Suprapubic skin (tissue), 4 donors: Measurements from ENCODE around the gene RAD9B. TPM values are rescaled to one million over a fixed set of nuclear protein-coding genes. Genes with fewer than 3 reads are reported as not detected.

Experiments
- DNase-seq, 2 donors: peaks; one replicate each; pipeline ENCODE4 v3.0.0-alpha.2; 2019; ENCODE audit warnings: low spot score in 2 of 2
- H3K27ac ChIP-seq: fragments of 200-600 bp; sonication (generic); one replicate; pipeline ENCODE4 v1.5.1; 2019
- H3K27me3 ChIP-seq: fragments of 200-600 bp; sonication (generic); one replicate; pipeline ENCODE4 v1.5.1; 2019
- H3K36me3 ChIP-seq: fragments of 200-600 bp; sonication (generic); one replicate; pipeline ENCODE4 v1.5.1; 2019
- H3K4me1 ChIP-seq: fragments of 200-600 bp; sonication (generic); one replicate; pipeline ENCODE4 v1.5.1; 2019
- H3K4me3 ChIP-seq: fragments of 200-600 bp; sonication (generic); one replicate; pipeline ENCODE4 v1.5.1; 2019; ENCODE audit warnings: mild to moderate bottlenecking
- H3K9me3 ChIP-seq: fragments of 200-600 bp; sonication (generic); one replicate; pipeline ENCODE4 v1.5.1; 2019
- EP300 ChIP-seq: sonication (generic); formaldehyde crosslinking; IDR thresholded peaks from one replicate; pipeline ENCODE4 v1.6.1; 2017; ENCODE audit warnings: antibody characterized with exemption
- POLR2A ChIP-seq, 2 donors: fragments of 450-650 bp; IDR thresholded peaks; one replicate each; pipeline ENCODE4 v1.6.1; 2017; ENCODE audit warnings: antibody characterized with exemption in 2 of 2, mild to moderate bottlenecking in 2 of 2, moderate library complexity in 2 of 2
- POLR2AphosphoS5 ChIP-seq, 3 donors: sonication (generic); formaldehyde crosslinking; IDR thresholded peaks; one replicate each; pipeline ENCODE4 v1.6.1; 2017; ENCODE audit warnings: antibody characterized with exemption in 3 of 3
- WGBS: methylation state at CpG from one replicate; pipeline ENCODE4 v1.1.5; 2018; 5-methylcytosine and 5-hydroxymethylcytosine counted together
- total RNA-seq, 4 donors: library from RNA; depleted of rRNA; stranded (reverse); fragments of >200 nt; gene quantifications; one replicate each; pipeline ENCODE4 v1.1.0, GENCODE V29; 2016
- TF ChIP-seq, protein P1 (sequence below), 2 donors: fragments of 200-600 bp in 1 of 2; fragments of 450-650 bp in 1 of 2; sonication (generic) in 1 of 2; IDR thresholded peaks; one replicate each; pipeline ENCODE4 v1.5.1; 2016 to 2019; ENCODE audit warnings: antibody characterized with exemption in 2 of 2, mild to moderate bottlenecking in 1 of 2, moderate library complexity in 1 of 2

The RAD9B gene
- total RNA-seq, 4 donors from 2014 or later = 0.19 to 0.47 (median 0.40) TPM; not detected in 1

DNA sequence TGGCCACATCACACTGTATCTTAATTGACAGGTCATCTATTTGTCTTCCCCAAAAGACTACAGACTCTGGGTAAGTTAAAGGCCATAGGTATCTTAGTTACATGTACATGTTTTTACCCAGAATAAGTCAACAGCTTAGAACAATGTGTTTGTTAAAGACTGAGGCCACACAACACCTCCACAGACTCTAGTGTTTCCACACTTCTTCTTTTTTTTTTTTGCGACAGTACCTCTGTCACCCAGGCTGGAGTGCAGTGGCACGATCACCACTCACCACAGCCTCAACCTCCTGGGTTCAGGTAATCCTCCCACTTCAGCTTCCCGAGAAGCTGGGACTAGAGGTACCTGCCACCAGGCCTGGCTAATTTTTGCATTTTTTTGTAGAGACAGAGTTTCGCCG lies 35.3 kb upstream of the RAD9B start:
- Histone ChIP-seq H3K9me3 (no peaks in the 10 kb centered on the region), H3K4me3 (peak overlapping the region; percentile 81), H3K27me3 (no peaks in the 10 kb centered on the region), H3K27ac (no peak overlapping the region), H3K36me3 (peaks cover 29% of the 10 kb centered on the region), H3K4me1 (peaks cover 31% of the 10 kb centered on the region)
- no peak for DNase-seq
- no peak for TF ChIP-seq POLR2AphosphoS5 (IDR thresholded peaks at IDR 0.05)
- TF ChIP-seq EP300 = no peak
- TF ChIP-seq POLR2A (IDR thresholded peaks at IDR 0.05) = no peak
- TF ChIP-seq, protein P1, sequence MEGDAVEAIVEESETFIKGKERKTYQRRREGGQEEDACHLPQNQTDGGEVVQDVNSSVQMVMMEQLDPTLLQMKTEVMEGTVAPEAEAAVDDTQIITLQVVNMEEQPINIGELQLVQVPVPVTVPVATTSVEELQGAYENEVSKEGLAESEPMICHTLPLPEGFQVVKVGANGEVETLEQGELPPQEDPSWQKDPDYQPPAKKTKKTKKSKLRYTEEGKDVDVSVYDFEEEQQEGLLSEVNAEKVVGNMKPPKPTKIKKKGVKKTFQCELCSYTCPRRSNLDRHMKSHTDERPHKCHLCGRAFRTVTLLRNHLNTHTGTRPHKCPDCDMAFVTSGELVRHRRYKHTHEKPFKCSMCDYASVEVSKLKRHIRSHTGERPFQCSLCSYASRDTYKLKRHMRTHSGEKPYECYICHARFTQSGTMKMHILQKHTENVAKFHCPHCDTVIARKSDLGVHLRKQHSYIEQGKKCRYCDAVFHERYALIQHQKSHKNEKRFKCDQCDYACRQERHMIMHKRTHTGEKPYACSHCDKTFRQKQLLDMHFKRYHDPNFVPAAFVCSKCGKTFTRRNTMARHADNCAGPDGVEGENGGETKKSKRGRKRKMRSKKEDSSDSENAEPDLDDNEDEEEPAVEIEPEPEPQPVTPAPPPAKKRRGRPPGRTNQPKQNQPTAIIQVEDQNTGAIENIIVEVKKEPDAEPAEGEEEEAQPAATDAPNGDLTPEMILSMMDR (IDR thresholded peaks at IDR 0.05) = no peak
- 49% methylated on average over 5 of the region's 5 CpGs for WGBS

DNA sequence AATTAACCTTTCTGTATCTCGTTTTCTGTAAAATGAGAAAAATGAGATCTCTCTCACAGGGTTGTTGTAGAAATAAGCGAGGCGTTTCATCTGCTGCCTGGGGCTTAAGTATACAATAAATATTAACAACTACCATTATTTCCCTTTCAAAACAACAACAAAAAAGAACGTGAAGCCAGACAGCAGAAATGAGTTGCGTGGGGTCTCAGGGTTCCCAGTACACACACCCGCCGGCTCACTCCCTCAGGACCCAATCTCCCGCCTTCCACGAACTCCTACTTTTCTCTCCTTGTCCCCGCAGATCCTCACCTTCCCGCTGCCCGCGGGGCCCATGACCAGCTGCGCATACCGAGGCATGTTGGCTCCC lies 34.3 kb upstream of the RAD9B start:
- H3K4me3 ChIP-seq = peak overlapping the region; percentile 81
- no peaks in the 10 kb centered on the region for H3K9me3 ChIP-seq
- TF ChIP-seq POLR2AphosphoS5 (IDR thresholded peaks at IDR 0.05) (no peak), POLR2A (IDR thresholded peaks at IDR 0.05) (peak in 1 of 2 donors; percentile 75)
- DNase-seq = no peak
- no peaks in the 10 kb centered on the region for H3K27me3 ChIP-seq
- H3K27ac ChIP-seq = peak overlapping the region; percentile 91
- 0% methylated on average over 15 of the region's 15 CpGs for WGBS
- peaks cover 19% of the 10 kb centered on the region for H3K36me3 ChIP-seq
- H3K4me1 ChIP-seq = peaks cover 31% of the 10 kb centered on the region

DNA sequence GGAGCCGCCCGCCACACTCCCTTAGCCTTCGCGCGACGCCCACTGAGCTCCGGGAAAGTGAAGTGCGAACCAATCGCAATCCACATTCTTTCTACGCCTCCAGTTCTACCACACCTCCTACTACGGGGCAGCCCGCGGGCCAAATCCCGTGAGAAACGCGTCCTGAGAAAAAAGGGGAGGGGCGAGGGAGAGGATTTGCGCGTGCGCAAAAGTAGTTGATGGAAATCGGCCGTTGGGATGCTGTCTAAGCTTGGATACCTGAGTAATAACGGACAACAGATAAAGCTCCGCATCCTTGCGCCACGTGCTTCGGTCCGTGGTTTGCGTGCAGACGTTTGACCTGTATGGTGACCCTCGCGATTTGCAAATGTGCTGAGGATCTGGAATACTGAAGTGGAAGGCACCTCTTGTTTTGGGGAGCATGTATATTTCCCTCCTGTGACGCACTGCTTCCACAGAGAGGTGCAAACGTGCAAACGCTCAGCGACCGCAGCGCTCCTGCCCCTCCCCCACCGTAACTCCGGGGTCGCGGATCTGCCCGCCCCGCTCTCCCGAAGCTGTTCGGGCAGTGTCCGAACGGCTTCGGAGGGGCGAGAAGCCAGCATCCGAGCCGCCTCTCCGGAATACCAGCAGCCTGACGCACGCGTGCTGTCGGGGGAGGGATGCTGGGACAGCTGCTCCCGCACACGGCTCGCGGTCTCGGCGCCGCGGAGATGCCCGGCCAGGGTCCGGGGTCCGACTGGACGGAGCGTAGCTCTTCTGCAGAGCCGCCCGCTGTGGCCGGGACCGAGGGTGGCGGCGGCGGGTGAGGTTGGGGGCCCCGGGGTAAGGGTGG lies 33.7 kb upstream of the RAD9B start, which contains the start of the genes FAM216A and GPN3:
TSS of gene FAM216A (plus strand) at position 632 of the 835 bp plus-strand sequence. CDS start at position 663, 31 bp downstream.
TSS of gene GPN3 (minus strand) at position 44 of the 835 bp plus-strand sequence. CDS start 54 bp downstream, outside the sequence.
- peak within 1 kb of the TSS; percentile 91 for H3K27ac ChIP-seq
- WGBS = 3% methylated on average over 12 of the region's 78 CpGs
- peak; percentile 97 for DNase-seq
- TF ChIP-seq, protein P1 (IDR thresholded peaks at IDR 0.05) = no peak
- TF ChIP-seq POLR2AphosphoS5 (IDR thresholded peaks at IDR 0.05) (peak; percentile 20 to 89 (median 83)), EP300 (peak; percentile 33), POLR2A (IDR thresholded peaks at IDR 0.05) (peak in 1 of 2 donors; percentile 26)
- peak within 1 kb of the TSS; percentile 81 for H3K4me3 ChIP-seq
- no peaks in the 10 kb centered on the region for H3K27me3 ChIP-seq
- H3K4me1 ChIP-seq = peaks cover 31% of the 10 kb centered on the region
- H3K36me3 ChIP-seq = peaks cover 14% of the 10 kb centered on the region
- no peaks in the 10 kb centered on the region for H3K9me3 ChIP-seq

DNA sequence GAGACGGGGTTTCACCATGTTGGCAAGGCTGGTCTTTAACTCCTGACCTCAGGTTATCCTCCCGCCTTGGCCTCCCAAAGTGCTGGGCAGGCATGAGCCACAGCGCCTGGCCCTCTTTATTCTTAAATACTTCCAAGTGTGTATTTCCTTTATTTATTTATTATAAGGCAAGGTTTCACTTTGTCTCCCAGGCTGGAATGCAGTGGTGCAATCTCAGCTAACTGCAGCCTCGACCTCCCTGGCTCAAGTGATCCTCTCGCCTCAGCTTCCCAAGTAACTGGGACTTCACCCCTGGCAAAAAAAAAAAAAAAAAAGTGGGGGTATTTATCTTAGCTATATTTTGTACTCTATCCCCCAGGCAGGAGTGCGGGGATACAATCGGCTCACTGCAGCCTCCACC lies 26.7 kb upstream of the RAD9B start:
- H3K4me3 ChIP-seq = no peak overlapping the region
- H3K27ac ChIP-seq = no peak overlapping the region
- WGBS = 99% methylated on average over 7 of the region's 7 CpGs
- H3K36me3 ChIP-seq = no peaks in the 10 kb centered on the region
- H3K9me3 ChIP-seq = no peaks in the 10 kb centered on the region
- TF ChIP-seq POLR2AphosphoS5 (IDR thresholded peaks at IDR 0.05) = no peak
- no peak for TF ChIP-seq POLR2A (IDR thresholded peaks at IDR 0.05)
- TF ChIP-seq, protein P1 (IDR thresholded peaks at IDR 0.05) = no peak
- no peak for DNase-seq
- no peaks in the 10 kb centered on the region for H3K27me3 ChIP-seq
- no peaks in the 10 kb centered on the region for H3K4me1 ChIP-seq

DNA sequence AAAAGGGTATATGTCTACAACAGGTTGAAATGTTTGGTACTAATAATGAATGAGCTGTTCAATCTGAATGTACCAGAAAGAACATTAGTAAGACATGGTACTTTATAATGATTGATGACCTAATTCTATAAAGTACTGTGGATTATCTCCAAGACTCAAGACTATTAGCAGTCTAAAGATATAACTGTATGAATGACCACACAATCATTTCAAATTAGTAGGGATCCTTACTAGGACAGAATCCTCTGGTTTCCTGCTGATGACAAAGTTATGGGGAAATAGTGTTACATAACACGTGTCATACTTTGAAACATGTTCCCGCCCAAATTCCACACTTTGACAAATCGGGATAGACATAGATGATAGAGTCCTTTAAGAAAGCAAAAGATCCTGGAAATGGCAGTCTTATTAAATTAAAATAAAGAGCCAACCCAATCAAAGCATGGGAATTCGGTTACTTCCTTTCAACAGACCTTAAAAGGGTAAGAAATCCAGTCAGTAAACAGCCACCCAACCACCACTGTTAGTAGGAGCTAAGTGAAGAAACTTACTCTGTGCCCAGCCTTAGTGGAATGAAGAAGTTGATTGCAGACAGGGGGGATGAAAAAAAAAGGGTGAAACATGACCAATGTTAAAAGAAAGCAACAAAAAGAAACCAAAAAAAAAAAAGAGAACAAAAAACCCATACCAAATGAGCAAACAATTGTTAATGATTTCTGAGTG lies 3.0 kb upstream of the RAD9B start:
- TF ChIP-seq EP300 (no peak), POLR2A (IDR thresholded peaks at IDR 0.05) (no peak), POLR2AphosphoS5 (IDR thresholded peaks at IDR 0.05) (no peak)
- TF ChIP-seq, protein P1 (IDR thresholded peaks at IDR 0.05) = no peak

More for the DNA sequence above, 3.0 kb upstream of the RAD9B start:
- Histone ChIP-seq H3K9me3 (no peaks in the 10 kb centered on the region), H3K36me3 (peaks cover 20% of the 10 kb centered on the region), H3K4me1 (peaks cover 34% of the 10 kb centered on the region), H3K27me3 (no peaks in the 10 kb centered on the region), H3K4me3 (no peak overlapping the region), H3K27ac (no peak overlapping the region)
- DNase-seq = no peak
- WGBS = 41% methylated on average over 4 of the region's 4 CpGs
